ENCODE results near the gene ELFN2.

ELFN2 gene

GRCh38 chr22:37352481-37352880 lies 74.8 kb downstream of the ELFN2 start:
- DNase-seq: no peak

GRCh38 chr22:37351232-37351631 lies 76.0 kb downstream of the ELFN2 start:
- no peak for DNase-seq

- DNase-seq: no peak
Observed at GRCh38 chr22:37349043-37349814, 78.0 kb downstream of the ELFN2 start.

GRCh38 chr22:37346505-37346895 lies 80.8 kb downstream of the ELFN2 start:
- no peak for DNase-seq

- DNase-seq: no peak
Observed at GRCh38 chr22:37345863-37346504, 81.3 kb downstream of the ELFN2 start.

- no peak for DNase-seq
Observed at GRCh38 chr22:37344735-37345449, 82.4 kb downstream of the ELFN2 start.

- DNase-seq: no peak
Observed at GRCh38 chr22:37343863-37344734, 83.2 kb downstream of the ELFN2 start.

GRCh38 chr22:37343348-37343747 lies 83.9 kb downstream of the ELFN2 start:
- DNase-seq: no peak

GRCh38 chr22:37342065-37342464 lies 85.2 kb downstream of the ELFN2 start:
- DNase-seq: no peak

GRCh38 chr22:37340331-37341262 lies 86.7 kb downstream of the ELFN2 start:
- no peak for DNase-seq

- DNase-seq: no peak
Observed at GRCh38 chr22:37338539-37339246, 88.6 kb downstream of the ELFN2 start.

GRCh38 chr22:37337204-37337943 lies 89.9 kb downstream of the ELFN2 start:
- no peak for DNase-seq

GRCh38 chr22:37336579-37336978 lies 90.7 kb downstream of the ELFN2 start:
- DNase-seq: no peak

- no peak for DNase-seq
Observed at GRCh38 chr22:37335806-37336199, 91.5 kb downstream of the ELFN2 start.

- no peak for DNase-seq
Observed at GRCh38 chr22:37334859-37335805, 92.1 kb downstream of the ELFN2 start.

GRCh38 chr22:37334461-37334858 lies 92.8 kb downstream of the ELFN2 start:
- no peak for DNase-seq

GRCh38 chr22:37333724-37334460 lies 93.4 kb downstream of the ELFN2 start:
- DNase-seq: no peak

GRCh38 chr22:37331856-37332536 lies 95.3 kb downstream of the ELFN2 start:
- no peak for DNase-seq
